ENCODE data around the gene LRP1B.

Gene LRP1B

GRCh38 chr2:141599721-141600120 is 531.1 kb downstream of the LRP1B start:
- no peak for DNase-seq (ENCODE audit: low read depth in 2 of 2, low spot score in 1 of 2)

DNA sequence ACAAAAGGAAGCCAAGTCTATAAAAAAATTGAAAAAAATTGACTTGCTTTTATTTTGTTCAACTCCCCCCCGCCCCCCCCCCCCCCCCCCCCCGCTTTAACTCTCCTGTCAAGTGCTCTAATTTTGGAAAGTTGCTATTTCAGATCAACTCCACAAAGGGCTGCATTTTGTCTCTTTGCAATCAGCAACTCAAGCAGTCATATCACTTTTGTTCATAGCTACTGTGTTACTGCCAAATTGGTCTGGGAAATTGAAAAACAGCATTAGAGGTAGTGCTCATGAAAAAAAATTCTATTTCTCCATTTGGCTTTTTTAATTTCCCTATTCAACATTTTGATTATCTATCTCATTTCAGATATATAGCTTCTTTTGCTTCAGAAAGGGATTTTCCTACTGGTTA is 531.8 kb downstream of the LRP1B start:
- DNase-seq (ENCODE audit: low read depth in 2 of 2, low spot score in 1 of 2): no peak

DNA sequence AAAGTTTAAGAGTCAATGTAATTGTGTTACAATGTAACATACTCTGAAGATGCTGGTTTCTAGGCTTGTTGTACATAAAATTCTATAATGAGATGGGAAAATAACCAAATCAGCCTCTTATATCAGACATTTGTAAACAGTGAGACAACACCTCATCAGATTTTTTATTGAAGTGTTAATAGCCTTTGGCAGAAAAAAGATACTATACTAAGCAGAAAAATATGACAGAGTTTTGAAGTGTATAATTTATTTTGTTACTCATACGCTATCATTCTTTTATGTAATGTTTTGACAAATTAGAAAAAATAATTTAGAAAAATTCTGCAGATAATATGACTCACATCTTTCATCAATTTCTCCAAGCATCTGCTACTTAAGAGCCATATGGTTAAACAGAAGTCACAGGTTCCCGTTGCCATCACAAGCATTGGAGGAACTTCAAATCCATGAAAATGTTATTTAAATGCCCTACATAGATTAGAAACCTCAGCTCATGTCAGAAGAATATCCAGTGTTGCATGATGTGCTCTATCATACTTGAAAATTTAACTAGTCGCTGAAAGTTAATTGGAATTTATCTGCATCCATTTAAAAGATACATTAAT is 535.4 kb downstream of the LRP1B start:
- DNase-seq (ENCODE audit: low read depth in 2 of 2, low spot score in 1 of 2): no peak

DNA sequence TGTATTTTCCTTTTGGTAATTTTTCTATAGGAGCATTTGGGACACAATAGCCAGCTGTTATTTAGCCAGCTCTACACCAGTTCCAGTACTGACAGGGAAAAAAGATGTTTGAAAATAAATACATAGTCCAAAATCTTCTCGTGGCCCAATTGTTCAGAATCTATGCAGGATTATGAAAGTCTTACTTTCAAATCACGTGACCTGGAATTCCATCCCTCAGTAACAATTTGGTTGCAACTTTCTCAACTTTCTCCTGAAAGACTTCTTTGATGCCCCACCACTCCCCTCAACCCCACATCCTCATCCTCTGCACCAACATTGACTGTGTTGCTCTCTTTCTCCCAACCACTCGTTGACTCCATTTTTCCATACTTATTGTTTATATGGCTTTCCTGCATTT is 539.0 kb downstream of the LRP1B start:
- DNase-seq (ENCODE audit: low read depth in 2 of 2, low spot score in 1 of 2): no peak

GRCh38 chr2:141590620-141591019 is 540.2 kb downstream of the LRP1B start:
- DNase-seq (ENCODE audit: low read depth in 2 of 2, low spot score in 1 of 2): no peak

GRCh38 chr2:141589314-141589713 is 541.5 kb downstream of the LRP1B start:
- no peak for DNase-seq (ENCODE audit: low read depth in 2 of 2, low spot score in 1 of 2)

DNA sequence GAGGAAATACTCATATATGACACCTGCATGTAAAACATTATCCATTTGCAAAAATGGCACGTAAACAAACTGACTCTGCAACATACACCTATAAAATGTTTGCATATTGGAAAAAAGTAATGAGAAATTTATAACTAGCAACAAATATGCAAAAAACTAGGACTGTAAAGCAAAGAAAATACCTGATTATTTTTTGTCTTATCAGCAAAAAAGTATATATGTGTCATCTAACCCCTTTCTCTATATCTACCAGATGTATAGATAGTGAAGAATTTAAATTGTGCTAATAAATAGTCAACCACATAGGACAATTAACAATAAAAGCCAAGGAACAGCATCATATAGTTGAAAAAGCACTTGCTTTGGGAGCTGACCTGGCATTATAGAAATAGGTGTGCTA is 543.8 kb downstream of the LRP1B start:
- no peak for DNase-seq (ENCODE audit: low read depth in 2 of 2, low spot score in 1 of 2)

DNA sequence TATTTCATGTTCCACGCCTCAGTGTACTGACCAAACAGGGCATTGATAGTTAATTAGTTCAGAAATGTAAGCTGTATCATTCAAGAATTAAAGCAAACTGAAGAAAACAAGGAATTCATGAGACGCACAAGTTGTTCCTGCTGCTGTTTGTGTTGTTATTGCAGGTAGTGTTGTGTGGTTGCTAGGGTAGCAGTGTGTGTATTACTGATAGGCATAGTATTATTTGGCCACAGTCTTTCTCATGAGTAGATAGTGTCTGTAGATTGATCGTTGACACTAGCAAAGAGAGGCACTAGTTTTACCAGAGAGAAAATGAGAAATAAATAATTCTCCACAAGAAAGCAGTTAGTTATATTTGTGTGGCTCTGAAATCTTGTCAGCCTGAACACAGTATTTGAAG is 548.6 kb downstream of the LRP1B start:
- no peak for DNase-seq (ENCODE audit: low read depth in 2 of 2, low spot score in 1 of 2)

DNA sequence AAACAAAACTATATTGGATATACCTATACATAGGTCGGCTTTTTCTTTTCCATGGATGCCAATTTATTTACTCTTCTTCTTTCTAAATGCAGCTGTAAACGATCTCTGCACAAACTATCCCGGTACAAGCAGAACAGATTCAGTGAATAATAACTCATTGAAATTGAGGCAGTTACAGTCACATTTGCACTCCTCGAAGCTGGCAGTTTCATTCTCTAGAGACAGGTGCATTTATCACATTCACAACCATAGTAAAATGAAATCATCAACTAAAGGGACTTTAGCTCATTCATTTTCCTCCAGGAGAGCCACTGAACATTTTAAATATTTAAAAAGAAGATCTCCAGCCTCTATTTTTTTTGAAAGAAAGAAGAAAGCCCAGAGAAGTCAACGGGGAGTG is 551.7 kb downstream of the LRP1B start:
- DNase-seq (ENCODE audit: low read depth in 2 of 2, low spot score in 1 of 2): no peak

DNA sequence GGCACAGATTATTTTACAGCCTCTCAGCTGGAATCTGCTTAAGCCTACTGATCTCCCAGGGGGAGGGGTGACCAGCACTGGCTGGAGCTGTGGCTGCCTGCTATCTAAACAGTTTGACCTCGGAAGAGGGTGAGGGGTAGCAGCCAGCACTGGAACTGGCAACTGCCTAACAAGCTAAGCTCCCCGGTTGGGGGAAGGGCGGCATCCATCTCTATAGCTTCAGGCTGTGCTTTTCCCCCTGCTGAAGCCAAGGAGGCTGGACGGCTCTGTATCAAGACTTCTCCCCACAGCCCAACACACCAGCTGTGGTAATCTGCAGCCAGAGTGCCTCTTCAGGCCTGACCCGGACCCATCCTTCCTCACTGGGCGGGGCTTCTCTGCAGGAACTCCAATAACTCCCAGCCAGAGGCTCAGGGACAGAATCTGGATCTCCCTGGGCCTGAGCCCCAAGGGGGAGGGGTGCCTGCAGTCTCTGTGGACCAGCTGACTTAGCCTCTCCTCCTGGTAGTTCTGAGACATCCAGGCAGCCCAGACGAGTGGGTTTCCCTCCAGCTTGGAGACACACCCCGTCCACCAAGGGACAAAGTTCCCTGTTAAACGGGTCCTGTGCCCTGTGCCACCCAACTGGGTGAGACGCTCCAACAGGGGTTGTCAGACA is 560.2 kb downstream of the LRP1B start:
- no peak for DNase-seq (ENCODE audit: low read depth in 2 of 2, low spot score in 1 of 2)

DNA sequence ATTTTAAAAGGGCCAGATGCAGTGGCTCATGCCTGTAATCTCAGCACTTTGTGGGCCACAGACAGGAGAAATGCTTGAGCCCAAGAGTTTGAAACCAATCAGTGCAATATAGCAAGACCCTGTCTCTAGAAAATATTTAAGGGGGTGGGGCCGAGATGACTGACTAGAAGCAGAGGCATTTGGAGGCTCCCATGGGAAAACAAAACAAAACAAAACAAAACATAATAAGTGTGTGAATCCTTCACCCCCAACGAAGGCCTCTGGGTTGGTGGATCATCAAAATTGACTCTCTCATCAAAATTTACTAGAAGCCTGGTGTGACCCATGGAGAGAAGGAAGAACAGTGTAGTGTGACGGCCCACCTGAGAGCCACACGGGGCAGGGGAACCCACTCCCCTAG is 560.9 kb downstream of the LRP1B start:
- no peak for DNase-seq (ENCODE audit: low read depth in 2 of 2, low spot score in 1 of 2)

DNA sequence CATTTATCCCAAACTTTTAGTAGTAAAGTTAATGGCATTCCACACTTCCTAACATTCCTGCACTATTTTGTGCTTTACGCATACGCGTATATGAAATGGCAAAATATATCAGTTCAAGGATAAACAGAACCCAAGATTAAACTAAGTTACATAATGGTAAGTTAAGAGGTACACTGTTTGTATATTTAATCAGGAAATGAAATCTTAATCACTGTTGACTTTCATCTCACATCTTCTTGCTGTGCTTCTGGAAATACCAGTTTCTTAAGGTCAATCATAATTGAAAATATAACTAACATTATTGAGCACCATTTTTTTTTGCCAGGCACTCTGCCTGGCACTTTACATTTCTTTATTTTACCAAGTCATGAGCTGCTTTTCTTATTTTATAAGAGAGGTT is 565.2 kb downstream of the LRP1B start:
- DNase-seq (ENCODE audit: low read depth in 2 of 2, low spot score in 1 of 2): no peak

DNA sequence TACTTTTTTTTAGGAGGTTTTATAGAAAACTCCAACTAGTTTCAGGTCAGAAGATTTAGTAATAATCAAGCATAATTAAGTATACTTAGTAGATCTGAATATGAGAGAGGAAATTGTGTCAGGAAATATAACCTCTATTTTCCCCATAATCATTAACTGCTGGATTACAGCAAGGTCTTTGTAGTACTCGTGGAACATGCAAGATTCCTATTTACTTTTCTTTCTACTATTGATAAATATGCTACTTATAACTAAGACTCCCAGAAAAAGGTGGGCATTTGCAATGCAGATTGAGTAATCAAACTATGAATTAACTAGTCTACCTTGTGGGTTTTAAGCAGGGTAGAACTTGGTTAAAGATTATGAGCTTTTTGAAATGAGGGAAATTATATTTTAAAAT is 570.1 kb downstream of the LRP1B start:
- no peak for DNase-seq (ENCODE audit: low read depth in 2 of 2, low spot score in 1 of 2)

- no peak for DNase-seq (ENCODE audit: low read depth in 2 of 2, low spot score in 1 of 2)
These were observed 573.3 kb downstream of the LRP1B start for GRCh38 chr2:141557329-141558095.

- DNase-seq (ENCODE audit: low read depth in 2 of 2, low spot score in 1 of 2): no peak
These were observed 574.8 kb downstream of the LRP1B start for GRCh38 chr2:141555876-141556470.

DNA sequence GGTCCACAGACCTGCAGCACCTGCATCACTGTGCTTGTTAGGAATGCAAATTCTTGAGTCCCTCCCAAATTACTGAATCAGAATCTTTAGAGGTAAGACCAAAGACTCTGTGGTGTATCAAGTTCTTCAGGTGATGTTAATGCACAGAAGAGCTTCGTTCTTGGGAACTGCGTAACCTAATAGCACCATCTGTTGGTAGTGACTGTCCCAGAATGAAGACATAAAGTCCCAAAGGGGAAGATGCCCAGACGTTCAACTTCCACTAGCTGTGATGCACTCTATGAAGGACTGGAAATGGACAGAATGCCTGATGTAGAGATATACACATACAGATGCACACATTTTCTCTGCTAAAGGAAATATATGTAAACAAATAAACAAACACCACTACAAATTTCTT is 576.0 kb downstream of the LRP1B start:
- no peak for DNase-seq (ENCODE audit: low read depth in 2 of 2, low spot score in 1 of 2)

DNA sequence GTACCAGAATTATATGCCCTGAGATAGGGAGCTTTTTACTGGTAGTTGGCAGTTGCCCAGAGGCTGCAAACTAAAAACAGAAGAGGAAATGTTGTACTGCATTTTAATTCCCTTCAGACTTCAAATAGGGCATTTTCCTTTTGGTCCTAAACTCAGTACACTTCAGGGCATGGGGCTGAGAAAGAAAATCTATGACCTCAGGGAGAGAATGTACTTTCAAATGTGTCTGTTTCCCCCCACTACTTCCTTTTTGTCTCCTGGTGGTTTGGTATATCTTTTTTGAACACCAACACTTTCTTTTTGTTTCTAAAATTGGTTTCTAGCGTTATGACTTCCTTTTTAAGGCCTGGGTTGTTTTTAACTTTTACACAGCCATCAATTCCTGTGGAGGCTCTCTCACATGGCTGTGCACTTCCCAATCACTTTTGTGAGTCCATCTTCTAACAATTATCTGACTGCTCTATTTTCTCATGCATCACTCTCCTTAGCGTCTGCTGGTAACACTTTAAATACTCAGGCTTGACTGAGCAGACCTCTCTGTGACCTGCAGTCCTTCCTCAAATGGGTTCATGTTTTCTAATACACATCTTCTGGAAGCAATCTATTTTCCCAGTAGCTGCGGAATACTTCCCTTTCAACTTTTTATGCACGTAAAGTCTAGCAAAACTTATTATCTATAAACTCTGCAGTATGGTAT is 596.0 kb downstream of the LRP1B start:
- no peak for DNase-seq (ENCODE audit: low read depth in 2 of 2, low spot score in 1 of 2)

DNA sequence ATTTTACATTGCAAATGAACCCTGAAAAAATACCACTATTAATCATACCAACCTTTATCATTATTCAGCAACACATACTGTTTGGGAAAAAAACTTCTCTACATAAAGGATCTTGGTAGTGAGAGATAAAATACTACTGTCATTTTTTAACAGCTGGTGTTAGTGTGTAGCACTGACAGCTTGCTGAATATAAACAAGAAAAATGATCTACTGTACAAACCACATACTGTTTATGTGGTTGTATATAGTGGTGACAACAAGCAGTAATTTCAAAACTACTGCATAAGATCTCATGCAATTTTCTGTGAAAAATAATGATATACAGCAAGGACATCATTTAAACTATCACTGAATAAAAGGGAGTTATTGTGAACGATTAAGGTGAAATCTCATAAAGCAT is 601.2 kb downstream of the LRP1B start:
- DNase-seq (ENCODE audit: low read depth in 2 of 2, low spot score in 1 of 2): no peak

DNA sequence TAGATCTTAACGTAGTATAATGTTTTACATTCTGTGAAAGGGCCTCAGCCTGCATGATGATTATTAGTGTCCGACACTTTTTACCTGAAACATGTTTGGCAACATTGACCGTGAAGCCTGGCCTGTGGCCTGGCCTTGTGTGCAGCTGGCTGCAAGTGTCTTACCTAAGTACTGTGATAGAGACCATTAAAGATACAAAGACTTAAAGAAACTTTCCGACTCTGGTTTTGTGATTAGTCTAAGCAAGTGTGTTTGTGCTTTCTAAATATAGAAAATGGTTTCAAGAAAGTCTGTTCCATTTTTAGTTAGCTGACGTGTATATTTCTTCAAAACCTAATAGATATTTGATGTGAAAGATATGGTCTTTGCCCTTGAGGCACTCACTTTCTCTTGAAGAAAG is 601.8 kb downstream of the LRP1B start:
- DNase-seq (ENCODE audit: low read depth in 2 of 2, low spot score in 1 of 2): no peak

GRCh38 chr2:141526760-141527159 is 604.1 kb downstream of the LRP1B start:
- DNase-seq (ENCODE audit: low read depth in 2 of 2, low spot score in 1 of 2): no peak

DNA sequence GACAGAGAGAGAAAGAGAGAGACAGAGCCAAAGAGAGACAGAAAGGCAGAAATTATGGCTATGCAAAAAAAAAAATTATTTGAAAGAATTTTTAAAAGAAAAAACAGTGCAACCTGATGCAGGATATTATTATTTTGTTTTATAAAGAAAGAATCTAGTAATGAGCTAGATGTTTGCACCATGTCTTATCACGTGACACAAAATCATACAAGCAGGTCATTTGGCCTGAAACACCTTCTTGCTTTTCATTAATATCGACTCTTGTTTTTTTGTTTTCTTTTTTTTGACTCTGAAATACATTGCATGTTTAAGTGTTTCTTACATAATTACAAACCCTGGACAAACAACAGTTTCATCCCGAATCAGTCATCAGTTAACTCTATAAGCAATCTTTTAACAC is 606.0 kb downstream of the LRP1B start:
- no peak for DNase-seq (ENCODE audit: low read depth in 2 of 2, low spot score in 1 of 2)

DNA sequence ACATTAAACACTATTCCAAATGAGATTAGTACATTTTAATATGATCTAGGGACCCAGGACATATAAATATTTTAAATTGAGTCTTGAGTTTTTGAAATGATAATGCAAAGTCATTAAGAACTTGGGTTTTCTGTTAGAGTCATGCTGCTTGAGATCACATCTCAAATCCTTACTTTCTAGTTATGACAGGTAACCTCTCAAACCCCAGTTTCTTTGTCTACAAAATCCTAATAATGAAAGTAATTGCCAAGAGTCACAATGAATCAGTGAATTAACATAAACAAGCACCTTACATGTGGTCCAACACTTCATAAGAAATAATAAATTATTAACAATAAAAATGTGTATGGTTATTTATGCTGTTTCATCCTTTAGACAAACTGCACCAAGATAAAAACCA is 607.6 kb downstream of the LRP1B start:
- DNase-seq (ENCODE audit: low read depth in 2 of 2, low spot score in 1 of 2): no peak

Measured in stimulated activated CD8-positive, alpha-beta memory T cell treated with anti-CD3 and anti-CD28 coated beads, Interleukin-4, amount 100 ng/mL, for 1 hour (primary cell).